Activated CD4-positive, alpha-beta memory T cell treated with anti-CD3 and anti-CD28 coated beads, Interleukin-2, amount 10 ng/mL, durations not matched to agents 7 days and 5 days (primary cell): ENCODE results near the gene DAGLA. TPM values are rescaled to one million over a fixed set of nuclear protein-coding genes. Genes with fewer than 3 reads are reported as not detected.

Experiments used
- CTCF ChIA-PET: fragments of 350-600 bp; sonication (Branson Sonifier 250); formaldehyde crosslinking; loops from one replicate; lab custom pipeline; 2021; ENCODE audit warnings: antibody characterized with exemption, inconsistent platforms; lab: Charles Lee
- POLR2A ChIA-PET: fragments of 350-600 bp; sonication (Branson Sonifier 250); formaldehyde crosslinking; loops from one replicate; lab custom pipeline; 2021; ENCODE audit warnings: antibody characterized with exemption; lab: Charles Lee
- DNase-seq: peaks from one replicate; pipeline ENCODE4 v3.0.0-alpha.2; 2020
- H3K27ac Mint-ChIP-seq: one replicate; pipeline ENCODE4 v1.8.0; 2021; ENCODE audit warnings: mild to moderate bottlenecking, mixed read lengths
- H3K27me3 Mint-ChIP-seq: one replicate; pipeline ENCODE4 v1.8.0; 2021; ENCODE audit warnings: mixed read lengths
- H3K36me3 Mint-ChIP-seq: one replicate; pipeline ENCODE4 v1.8.0; 2021; ENCODE audit warnings: low read depth, mixed read lengths
- H3K4me1 Mint-ChIP-seq: one replicate; pipeline ENCODE4 v1.8.0; 2021; ENCODE audit warnings: mixed read lengths
- H3K4me3 Mint-ChIP-seq: one replicate; pipeline ENCODE4 v1.8.0; 2021; ENCODE audit warnings: mild to moderate bottlenecking, mixed read lengths
- H3K9me3 Mint-ChIP-seq: one replicate; pipeline ENCODE4 v1.8.0; 2021; ENCODE audit warnings: mixed read lengths
- total RNA-seq, 2 experiments: library from RNA; stranded (reverse); gene quantifications; one replicate each; pipeline ENCODE4 v1.2.3, GENCODE V29; 2021

The DAGLA gene
- total RNA-seq, 2 experiments from 2014 or later = 0.10 to 0.13 TPM

GRCh38 chr11:61752925-61753521 lies 72.8 kb downstream of the DAGLA start:
- CTCF ChIA-PET = interaction anchor here (0.7 to 1.4 kb wide), 3 partner anchors 20 to 35 kb away, joined by 3 to 5 read pairs (median 4); no protein-coding TSS in a partner anchor
- peaks cover 30% of the 10 kb centered on the region for H3K4me1 Mint-ChIP-seq

GRCh38 chr11:61753672-61754071 lies 73.5 kb downstream of the DAGLA start:
- H3K27me3 Mint-ChIP-seq = peaks cover 31% of the 10 kb centered on the region
- DNase-seq = no peak
- CTCF ChIA-PET = interaction anchor here (0.7 to 1.4 kb wide), 3 partner anchors 20 to 35 kb away, joined by 3 to 5 read pairs (median 4); no protein-coding TSS in a partner anchor
- POLR2A ChIA-PET = interaction anchor here (1.4 kb wide), 1 partner anchor 14 kb away, joined by 3 read pairs; no protein-coding TSS in a partner anchor
- no peak overlapping the region for H3K27ac Mint-ChIP-seq
- H3K36me3 Mint-ChIP-seq = no peaks in the 10 kb centered on the region
- H3K4me3 Mint-ChIP-seq = no peak overlapping the region
- H3K4me1 Mint-ChIP-seq = peaks cover 30% of the 10 kb centered on the region
- no peaks in the 10 kb centered on the region for H3K9me3 Mint-ChIP-seq

More at GRCh38 chr11:61752925-61753521, 72.8 kb downstream of the DAGLA start:
- peak overlapping the region; percentile 50 for H3K4me3 Mint-ChIP-seq
- no peaks in the 10 kb centered on the region for H3K9me3 Mint-ChIP-seq
- no peak overlapping the region for H3K27ac Mint-ChIP-seq
- POLR2A ChIA-PET = interaction anchor here (1.4 kb wide), 1 partner anchor 14 kb away, joined by 3 read pairs; no protein-coding TSS in a partner anchor
- no peak for DNase-seq
- H3K36me3 Mint-ChIP-seq = no peaks in the 10 kb centered on the region
- peaks cover 31% of the 10 kb centered on the region for H3K27me3 Mint-ChIP-seq

GRCh38 chr11:61754534-61755482 lies 74.6 kb downstream of the DAGLA start:
- CTCF ChIA-PET = interaction anchor here (0.7 kb wide), 1 partner anchor 168 kb away, joined by 3 read pairs; no protein-coding TSS in a partner anchor
- H3K27me3 Mint-ChIP-seq = peaks cover 27% of the 10 kb centered on the region
- no peaks in the 10 kb centered on the region for H3K9me3 Mint-ChIP-seq
- POLR2A ChIA-PET = no interaction called here
- H3K27ac Mint-ChIP-seq = no peak overlapping the region
- peaks cover 30% of the 10 kb centered on the region for H3K4me1 Mint-ChIP-seq
- no peaks in the 10 kb centered on the region for H3K36me3 Mint-ChIP-seq
- H3K4me3 Mint-ChIP-seq = no peak overlapping the region
- DNase-seq = no peak

GRCh38 chr11:61756147-61756451 lies 75.9 kb downstream of the DAGLA start:
- DNase-seq = no peak
- peaks cover 30% of the 10 kb centered on the region for H3K4me1 Mint-ChIP-seq
- H3K36me3 Mint-ChIP-seq = no peaks in the 10 kb centered on the region
- no peaks in the 10 kb centered on the region for H3K9me3 Mint-ChIP-seq
- peak overlapping the region; percentile 71 for H3K27ac Mint-ChIP-seq
- POLR2A ChIA-PET = interaction anchor here (1.2 kb wide), 1 partner anchor 59 kb away, joined by 3 read pairs; no protein-coding TSS in a partner anchor
- peaks cover 22% of the 10 kb centered on the region for H3K27me3 Mint-ChIP-seq
- CTCF ChIA-PET = no interaction called here
- H3K4me3 Mint-ChIP-seq = no peak overlapping the region

GRCh38 chr11:61756452-61757212 lies 76.4 kb downstream of the DAGLA start:
- peak; percentile 63 for DNase-seq
- Mint-ChIP-seq H3K9me3 (no peaks in the 10 kb centered on the region), H3K27me3 (peaks cover 17% of the 10 kb centered on the region), H3K4me3 (no peak overlapping the region), H3K27ac (peak overlapping the region; percentile 71), H3K36me3 (no peaks in the 10 kb centered on the region), H3K4me1 (peaks cover 30% of the 10 kb centered on the region)
- ChIA-PET CTCF (no interaction called here), POLR2A (interaction anchor here (1.2 kb wide), 1 partner anchor 59 kb away, joined by 3 read pairs; no protein-coding TSS in a partner anchor)

- no peak overlapping the region for H3K27ac Mint-ChIP-seq
- H3K4me1 Mint-ChIP-seq = peaks cover 28% of the 10 kb centered on the region
- H3K9me3 Mint-ChIP-seq = no peaks in the 10 kb centered on the region
- CTCF ChIA-PET = interaction anchor here (0.8 to 1.5 kb wide), 2 partner anchors 10 to 351 kb away, joined by 3 to 5 read pairs; no protein-coding TSS in a partner anchor
- POLR2A ChIA-PET = interaction anchor here (0.7 kb wide), 1 partner anchor 15 kb away, joined by 3 read pairs; no protein-coding TSS in a partner anchor
- H3K27me3 Mint-ChIP-seq = peaks cover 13% of the 10 kb centered on the region
- H3K36me3 Mint-ChIP-seq = no peaks in the 10 kb centered on the region
- DNase-seq = no peak
- H3K4me3 Mint-ChIP-seq = no peak overlapping the region
Measured at GRCh38 chr11:61757213-61757862, 77.1 kb downstream of the DAGLA start.

GRCh38 chr11:61760946-61761345 lies 80.8 kb downstream of the DAGLA start:
- Mint-ChIP-seq H3K27me3 (no peaks in the 10 kb centered on the region), H3K27ac (no peak overlapping the region), H3K4me1 (peaks cover 15% of the 10 kb centered on the region), H3K36me3 (no peaks in the 10 kb centered on the region), H3K4me3 (no peak overlapping the region), H3K9me3 (no peaks in the 10 kb centered on the region)
- POLR2A ChIA-PET = no interaction called here
- CTCF ChIA-PET = no interaction called here
- no peak for DNase-seq

- H3K4me1 Mint-ChIP-seq = peaks cover 8% of the 10 kb centered on the region
- DNase-seq = no peak
- no peak overlapping the region for H3K27ac Mint-ChIP-seq
- no peaks in the 10 kb centered on the region for H3K27me3 Mint-ChIP-seq
- H3K9me3 Mint-ChIP-seq = no peaks in the 10 kb centered on the region
- ChIA-PET POLR2A (no interaction called here), CTCF (no interaction called here)
- no peaks in the 10 kb centered on the region for H3K36me3 Mint-ChIP-seq
- no peak overlapping the region for H3K4me3 Mint-ChIP-seq
Measured at GRCh38 chr11:61761440-61762222, 81.4 kb downstream of the DAGLA start.

GRCh38 chr11:61762223-61762615 lies 82.0 kb downstream of the DAGLA start:
- no peaks in the 10 kb centered on the region for H3K27me3 Mint-ChIP-seq
- H3K4me3 Mint-ChIP-seq = no peak overlapping the region
- H3K27ac Mint-ChIP-seq = no peak overlapping the region
- no peaks in the 10 kb centered on the region for H3K36me3 Mint-ChIP-seq
- H3K4me1 Mint-ChIP-seq = peaks cover 2% of the 10 kb centered on the region
- DNase-seq = no peak
- no peaks in the 10 kb centered on the region for H3K9me3 Mint-ChIP-seq
- ChIA-PET POLR2A (no interaction called here), CTCF (no interaction called here)

GRCh38 chr11:61762798-61763197 lies 82.6 kb downstream of the DAGLA start:
- DNase-seq = no peak
- H3K27me3 Mint-ChIP-seq = no peaks in the 10 kb centered on the region
- H3K9me3 Mint-ChIP-seq = no peaks in the 10 kb centered on the region
- H3K4me1 Mint-ChIP-seq = no peaks in the 10 kb centered on the region
- no peaks in the 10 kb centered on the region for H3K36me3 Mint-ChIP-seq
- CTCF ChIA-PET = interaction anchor here (1.1 kb wide), 1 partner anchor 15 kb away, joined by 3 read pairs; no protein-coding TSS in a partner anchor
- H3K4me3 Mint-ChIP-seq = no peak overlapping the region
- POLR2A ChIA-PET = no interaction called here
- H3K27ac Mint-ChIP-seq = no peak overlapping the region

GRCh38 chr11:61763930-61764605 lies 83.9 kb downstream of the DAGLA start:
- Mint-ChIP-seq H3K36me3 (no peaks in the 10 kb centered on the region), H3K4me1 (no peaks in the 10 kb centered on the region), H3K27me3 (no peaks in the 10 kb centered on the region), H3K27ac (no peak overlapping the region), H3K9me3 (no peaks in the 10 kb centered on the region), H3K4me3 (no peak overlapping the region)
- no peak for DNase-seq
- ChIA-PET POLR2A (interaction anchor here (0.6 to 1.1 kb wide), 2 partner anchors 9 to 20 kb away, joined by 3 read pairs; no protein-coding TSS in a partner anchor), CTCF (interaction anchor here (1.1 kb wide), 1 partner anchor 17 kb away, joined by 3 read pairs; no protein-coding TSS in a partner anchor)
